GM12878 (cell line): Measurements from ENCODE around the gene SLC25A30. TPM values are rescaled to one million over a fixed set of nuclear protein-coding genes. Genes with fewer than 3 reads are reported as not detected.
A peak's percentile ranks its signal among the peaks of the same experiment; 100 is the strongest.

Source experiments
- ATAC-seq: fragments of 200-7000 bp; cut with Tn5 transposase; 3 replicates; pipeline ENCODE4 v1.9.1; 2020; ENCODE audit warnings: mild to moderate bottlenecking, moderate library complexity
- BruUV-seq: library from RNA; stranded (reverse); fragments of 400-500 nt; replicated peaks from 2 replicates; lab custom pipeline; 2021; lab: Mats Ljungman, UMichigan
- CTCF ChIA-PET: fragments of 300-600 bp; sonication (Branson Sonifier 250); formaldehyde crosslinking; extraction: SDS; loops from one replicate; lab custom pipeline; 2021; ENCODE audit warnings: inconsistent platforms; lab: Yijun Ruan, JAX
- POLR2A ChIA-PET: fragments of 350-600 bp; formaldehyde crosslinking; extraction: SDS; loops from one replicate; lab custom pipeline; 2021; ENCODE audit warnings: inconsistent platforms; lab: Charles Lee
- RAD21 ChIA-PET: fragments of 300-600 bp; sonication (Branson Sonifier 250); formaldehyde crosslinking; loops from one replicate; lab custom pipeline; 2023; ENCODE audit warnings: antibody characterized with exemption; ENCODE audit not compliant: unreplicated experiment; lab: Charles Lee
- SMC1A ChIA-PET: fragments of 300-600 bp; sonication (Branson Sonifier 250); formaldehyde crosslinking; loops from one replicate; lab custom pipeline; 2023; ENCODE audit not compliant: unreplicated experiment, uncharacterized antibody; lab: Charles Lee
- DNase-seq: peaks from one replicate; pipeline ENCODE4 v3.0.0-alpha.2; 2011; ENCODE audit warnings: low read depth, low spot score
- FAIRE-seq: peaks from 3 replicates; lab custom pipeline; 2011; peaks lifted over from hg19 to GRCh38; lab: Jason Lieb, UNC
- H2AFZ ChIP-seq: 2 replicates; pipeline ENCODE4 v1.6.0; 2011; ENCODE audit warnings: low read depth, low read length, control low read depth; ENCODE audit not compliant: control insufficient read depth
- H3K27ac ChIP-seq: 2 replicates; pipeline ENCODE4 v1.5.1; 2011; ENCODE audit warnings: control low read depth; ENCODE audit not compliant: control insufficient read depth, insufficient read depth
- H3K27me3 ChIP-seq, 2 experiments: replicated peaks in 1 of 2; 2 replicates each; pipeline versions ENCODE4 v1.6.0 to v1.6.1; 2011; ENCODE audit warnings: low read length in 1 of 2; ENCODE audit not compliant: control insufficient read depth in 2 of 2, insufficient read depth in 2 of 2
- H3K36me3 ChIP-seq, 2 experiments: 2 replicates each; pipeline ENCODE4 v1.5.1; 2011; ENCODE audit warnings: low read length in 1 of 2; ENCODE audit not compliant: control insufficient read depth in 2 of 2, insufficient read depth in 2 of 2
- H3K4me1 ChIP-seq: 2 replicates; pipeline ENCODE4 v1.6.1; 2011; ENCODE audit warnings: mild to moderate bottlenecking, low read length, moderate library complexity, mixed read lengths; ENCODE audit not compliant: control insufficient read depth, insufficient read depth
- H3K4me2 ChIP-seq: 2 replicates; pipeline ENCODE4 v1.6.0; 2011; ENCODE audit warnings: control low read depth; ENCODE audit not compliant: control insufficient read depth, insufficient read depth
- H3K4me3 ChIP-seq: fragments of 200-600 bp; sonication (generic); 2 replicates; pipeline ENCODE4 v1.5.1; 2016
- H3K79me2 ChIP-seq: 2 replicates; pipeline ENCODE4 v1.6.0; 2011; ENCODE audit warnings: low read length; ENCODE audit not compliant: control insufficient read depth, insufficient read depth
- H3K9ac ChIP-seq: 2 replicates; pipeline ENCODE4 v1.8.0; 2011; ENCODE audit warnings: low read length, control low read depth, mixed read lengths; ENCODE audit not compliant: control insufficient read depth, insufficient read depth
- H3K9me3 ChIP-seq: replicated peaks from 3 replicates; pipeline ENCODE4 v1.5.1; 2011; ENCODE audit warnings: mild to moderate bottlenecking, low read length; ENCODE audit not compliant: control insufficient read depth, insufficient read depth
- H4K20me1 ChIP-seq: 2 replicates; pipeline ENCODE4 v1.6.0; 2011; ENCODE audit not compliant: control insufficient read depth, insufficient read depth
- BCL11A ChIP-seq: IDR thresholded peaks from 2 replicates; pipeline ENCODE4 v1.6.1; 2011; ENCODE audit warnings: low read depth, low read length
- BMI1 ChIP-seq: fragments of 450-650 bp; IDR thresholded peaks from 2 replicates; pipeline ENCODE4 v1.6.1; 2016; ENCODE audit warnings: mild to moderate bottlenecking, moderate library complexity, borderline replicate concordance
- CBX3 ChIP-seq: fragments of 200-600 bp; sonication (generic); IDR thresholded peaks from 2 replicates; pipeline ENCODE4 v1.6.1; 2016; ENCODE audit warnings: low read depth, borderline replicate concordance
- ESRRA ChIP-seq: IDR thresholded peaks from 2 replicates; pipeline ENCODE4 v1.6.1; 2012; ENCODE audit warnings: mild to moderate bottlenecking, low read length, improper control_type of control experiment
- MTA3 ChIP-seq: IDR thresholded peaks from 2 replicates; pipeline ENCODE4 v1.6.1; 2012; ENCODE audit warnings: low read length, inconsistent platforms, borderline replicate concordance
- SRF ChIP-seq, 2 experiments: IDR thresholded peaks; 2 replicates each; pipeline ENCODE4 v1.6.1; 2011; ENCODE audit warnings: low read depth in 2 of 2, low read length in 2 of 2, mild to moderate bottlenecking in 1 of 2, moderate library complexity in 1 of 2
- WRNIP1 ChIP-seq: IDR thresholded peaks from 2 replicates; pipeline ENCODE4 v1.6.1; 2011; ENCODE audit warnings: low read depth, low read length, improper control_type of control experiment, borderline replicate concordance
- ZNF384 ChIP-seq: IDR thresholded peaks from 2 replicates; pipeline ENCODE4 v1.6.1; 2012; ENCODE audit warnings: low read depth, mild to moderate bottlenecking, low read length, improper control_type of control experiment, borderline replicate concordance
- WGBS: methylation state at CpG from one replicate; pipeline ENCODE4 v1.1.6; 2016; ENCODE audit warnings: low lambda C conversion rate; ENCODE audit not compliant: insufficient replicate concordance, insufficient coverage; ENCODE audit errors: missing lambda C conversion rate; 5-methylcytosine and 5-hydroxymethylcytosine counted together
- in situ Hi-C: fragments of 300-500 bp; cut with MboI; formaldehyde crosslinking; loops from 9 replicates; pipeline ENCODE4 v1.14.3; 2018; ENCODE audit warnings: mixed read lengths
- intact Hi-C: fragments of 100-400 bp; cut with micrococcal nuclease; formaldehyde crosslinking; loops from one replicate; pipeline ENCODE4 v1.14.2; 2022; ENCODE audit not compliant: unreplicated experiment
- polyA plus RNA-seq, 11 experiments: library from polyadenylated mRNA; depleted of rRNA in 4 of 11; unstranded in 6 of 11; stranded (reverse) in 5 of 11; fragments of >200 nt; fragmentation: Nextera tagmentation in 4 of 11; fragmentation: Illumina TruSeq in 1 of 11; extraction: Ambion mirVana in 4 of 11; extraction: Trizol in 1 of 11; gene quantifications; 1 replicate in 1 of 11; 2 replicates in 10 of 11; pipeline versions ENCODE4 v1.2.1 to v1.2.3, GENCODE V29; 2011 to 2016; ENCODE audit warnings: inconsistent platforms in 2 of 11, missing spikeins in 2 of 11, low read depth in 1 of 11
- total RNA-seq, 4 experiments: library from RNA; depleted of rRNA in 3 of 4; stranded (reverse); fragments of >200 nt in 3 of 4; fragmentation: Illumina TruSeq in 1 of 4; extraction: Trizol in 1 of 4; gene quantifications; 2 replicates each; pipeline versions ENCODE4 v1.2.1 to v1.2.3, GENCODE V29; 2013 to 2021

SLC25A30 gene
- total and polyA plus RNA-seq, 10 of the 15 experiments (the other 5 are each of a cell fraction or from before 2014, with no cell fraction given): 2.4 to 18.0 (median 8.9) TPM

- RAD21 ChIA-PET: no interaction called here
- no peak overlapping the region for H3K9ac ChIP-seq
- H2AFZ ChIP-seq: no peak overlapping the region
- DNase-seq (no peak), FAIRE-seq (no peak), ATAC-seq (no peak)
- no peak overlapping the region for H3K4me3 ChIP-seq
- H4K20me1 ChIP-seq: no peaks in the 10 kb centered on the region
- POLR2A ChIA-PET: no interaction called here
- H3K9me3 ChIP-seq: no peaks in the 10 kb centered on the region
- no peak overlapping the region for H3K27ac ChIP-seq
- intact Hi-C loops (no loop called here), in situ Hi-C loops (no loop called here)
- TF ChIP-seq ZNF384 (no peak), WRNIP1 (no peak), MTA3 (no peak), BCL11A (no peak), SRF (IDR thresholded peaks at IDR 0.05; ENCODE audit: low read depth in 2 of 2, low read length in 2 of 2) (no peak), ESRRA (no peak), BMI1 (no peak), CBX3 (no peak)
- H3K4me1 ChIP-seq: no peaks in the 10 kb centered on the region
- H3K27me3 ChIP-seq: no peaks in the 10 kb centered on the region
- H3K79me2 ChIP-seq: no peaks in the 10 kb centered on the region
- 99% methylated on average over 5 of the region's 5 CpGs for WGBS
- SMC1A ChIA-PET: interaction anchor here (1.2 kb wide), 1 partner anchor 19 kb away, joined by 4 read pairs; no protein-coding TSS in a partner anchor
- H3K36me3 ChIP-seq: no peaks in the 10 kb centered on the region
- CTCF ChIA-PET: interaction anchor here (1.0 to 2.0 kb wide), 3 partner anchors 9 to 14 kb away, joined by 5 to 7 read pairs (median 6); no protein-coding TSS in a partner anchor
- TSS peak; percentile 22 for BruUV-seq
- H3K4me2 ChIP-seq: no peak overlapping the region
Observed at GRCh38 chr13:45385320-45385719, 32.9 kb downstream of the SLC25A30 start.
